ENCODE results near the gene PSTPIP1.

Gene PSTPIP1

DNA sequence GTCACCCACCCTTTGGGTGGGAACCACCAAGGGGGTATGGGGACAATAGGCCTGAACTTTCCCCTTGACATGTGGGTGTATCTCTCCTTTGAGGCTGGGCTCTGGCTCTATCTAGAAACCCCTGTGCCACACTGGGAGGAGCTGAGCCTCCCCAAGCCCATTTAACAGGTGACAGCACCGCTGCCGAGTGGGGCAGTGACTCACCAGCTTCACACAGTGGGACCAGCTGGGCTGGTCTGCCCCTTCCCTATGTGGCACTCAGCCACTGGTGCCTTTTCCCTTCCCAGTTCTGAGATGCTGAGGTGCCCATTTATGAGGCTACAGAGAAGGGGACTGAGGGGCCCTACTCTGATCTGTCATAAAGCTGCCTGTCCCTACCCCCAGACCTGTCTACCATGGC is 5.1 kb downstream of the PSTPIP1 start:
- H3K4me3 ChIP-seq (ENCODE audit: insufficient read depth, low read depth, low read length): no peak overlapping the region
- no peaks in the 10 kb centered on the region for H3K27me3 ChIP-seq (ENCODE audit: control insufficient read depth, insufficient read depth, low read length, poor library complexity, severe bottlenecking)
- no peak overlapping the region for H3K27ac ChIP-seq (ENCODE audit: insufficient read depth, low read depth, low read length, poor library complexity, severe bottlenecking)
- H3K4me1 ChIP-seq (ENCODE audit: control insufficient read depth, insufficient read depth, low read length): no peaks in the 10 kb centered on the region
- H3K36me3 ChIP-seq (ENCODE audit: control insufficient read depth, insufficient read depth, low read length): no peaks in the 10 kb centered on the region
- no peaks in the 10 kb centered on the region for H3K9me3 ChIP-seq (ENCODE audit: control insufficient read depth, low read length)
- 84 to 86% methylated on average over 2 of the region's 2 CpGs for WGBS, 2 experiments

- Histone ChIP-seq H3K4me1 (ENCODE audit: control insufficient read depth, insufficient read depth, low read length) (no peaks in the 10 kb centered on the region), H3K36me3 (ENCODE audit: control insufficient read depth, insufficient read depth, low read length) (no peaks in the 10 kb centered on the region), H3K27ac (ENCODE audit: insufficient read depth, low read depth, low read length, poor library complexity, severe bottlenecking) (no peak overlapping the region), H3K4me3 (ENCODE audit: insufficient read depth, low read depth, low read length) (no peak overlapping the region), H3K9me3 (ENCODE audit: control insufficient read depth, low read length) (no peaks in the 10 kb centered on the region), H3K27me3 (ENCODE audit: control insufficient read depth, insufficient read depth, low read length, poor library complexity, severe bottlenecking) (no peaks in the 10 kb centered on the region)
- 90% methylated on average over 4 of the region's 4 CpGs for WGBS, 2 experiments
These were observed 6.4 kb downstream of the PSTPIP1 start for GRCh38 chr15:77001351-77001750.

- Histone ChIP-seq H3K27ac (ENCODE audit: insufficient read depth, low read depth, low read length, poor library complexity, severe bottlenecking) (no peak overlapping the region), H3K4me3 (ENCODE audit: insufficient read depth, low read depth, low read length) (no peak overlapping the region), H3K27me3 (ENCODE audit: control insufficient read depth, insufficient read depth, low read length, poor library complexity, severe bottlenecking) (no peaks in the 10 kb centered on the region), H3K4me1 (ENCODE audit: control insufficient read depth, insufficient read depth, low read length) (no peaks in the 10 kb centered on the region), H3K36me3 (ENCODE audit: control insufficient read depth, insufficient read depth, low read length) (no peaks in the 10 kb centered on the region), H3K9me3 (ENCODE audit: control insufficient read depth, low read length) (no peaks in the 10 kb centered on the region)
- WGBS, 2 experiments: 92 to 94% methylated on average over 4 of the region's 4 CpGs
These were observed 7.0 kb downstream of the PSTPIP1 start for GRCh38 chr15:77001966-77002365.

- H3K27me3 ChIP-seq (ENCODE audit: control insufficient read depth, insufficient read depth, low read length, poor library complexity, severe bottlenecking): no peaks in the 10 kb centered on the region
- H3K4me3 ChIP-seq (ENCODE audit: insufficient read depth, low read depth, low read length): no peak overlapping the region
- H3K9me3 ChIP-seq (ENCODE audit: control insufficient read depth, low read length): no peaks in the 10 kb centered on the region
- 93 to 95% methylated on average over 7 of the region's 7 CpGs for WGBS, 2 experiments
- no peak overlapping the region for H3K27ac ChIP-seq (ENCODE audit: insufficient read depth, low read depth, low read length, poor library complexity, severe bottlenecking)
- H3K36me3 ChIP-seq (ENCODE audit: control insufficient read depth, insufficient read depth, low read length): no peaks in the 10 kb centered on the region
- H3K4me1 ChIP-seq (ENCODE audit: control insufficient read depth, insufficient read depth, low read length): no peaks in the 10 kb centered on the region
These were observed 7.5 kb downstream of the PSTPIP1 start for GRCh38 chr15:77002436-77002835.

GRCh38 chr15:77002954-77003912 is 8.3 kb downstream of the PSTPIP1 start:
- Histone ChIP-seq H3K4me3 (ENCODE audit: insufficient read depth, low read depth, low read length) (no peak overlapping the region), H3K36me3 (ENCODE audit: control insufficient read depth, insufficient read depth, low read length) (no peaks in the 10 kb centered on the region), H3K27me3 (ENCODE audit: control insufficient read depth, insufficient read depth, low read length, poor library complexity, severe bottlenecking) (no peaks in the 10 kb centered on the region), H3K4me1 (ENCODE audit: control insufficient read depth, insufficient read depth, low read length) (no peaks in the 10 kb centered on the region), H3K9me3 (ENCODE audit: control insufficient read depth, low read length) (no peaks in the 10 kb centered on the region), H3K27ac (ENCODE audit: insufficient read depth, low read depth, low read length, poor library complexity, severe bottlenecking) (no peak overlapping the region)
- 92 to 94% methylated on average over 16 of the region's 16 CpGs for WGBS, 2 experiments

DNA sequence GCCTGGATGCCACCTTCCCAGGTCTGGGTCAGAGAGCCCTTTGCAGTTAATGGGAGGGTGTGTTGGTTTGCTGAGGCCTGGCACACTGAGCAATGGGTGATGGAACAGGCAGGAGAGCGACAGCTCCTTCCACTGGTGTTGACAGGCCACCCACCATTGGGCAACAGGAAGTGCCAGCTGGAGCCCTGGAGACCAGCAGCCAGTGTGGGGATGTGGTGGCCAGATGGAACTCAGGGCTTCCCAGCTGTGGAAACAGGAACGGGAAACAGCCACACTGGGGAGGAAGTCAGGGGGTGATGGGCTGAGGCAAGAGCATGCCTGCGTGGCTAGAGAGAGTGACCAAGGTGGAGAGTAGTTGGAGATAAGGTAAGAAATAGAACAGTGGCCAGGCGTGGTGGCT is 9.3 kb downstream of the PSTPIP1 start:
- Histone ChIP-seq H3K9me3 (ENCODE audit: control insufficient read depth, low read length) (no peaks in the 10 kb centered on the region), H3K4me1 (ENCODE audit: control insufficient read depth, insufficient read depth, low read length) (no peaks in the 10 kb centered on the region), H3K27me3 (ENCODE audit: control insufficient read depth, insufficient read depth, low read length, poor library complexity, severe bottlenecking) (no peaks in the 10 kb centered on the region), H3K36me3 (ENCODE audit: control insufficient read depth, insufficient read depth, low read length) (no peaks in the 10 kb centered on the region), H3K27ac (ENCODE audit: insufficient read depth, low read depth, low read length, poor library complexity, severe bottlenecking) (no peak overlapping the region), H3K4me3 (ENCODE audit: insufficient read depth, low read depth, low read length) (no peak overlapping the region)
- 92 to 93% methylated on average over 4 of the region's 4 CpGs for WGBS, 2 experiments

DNA sequence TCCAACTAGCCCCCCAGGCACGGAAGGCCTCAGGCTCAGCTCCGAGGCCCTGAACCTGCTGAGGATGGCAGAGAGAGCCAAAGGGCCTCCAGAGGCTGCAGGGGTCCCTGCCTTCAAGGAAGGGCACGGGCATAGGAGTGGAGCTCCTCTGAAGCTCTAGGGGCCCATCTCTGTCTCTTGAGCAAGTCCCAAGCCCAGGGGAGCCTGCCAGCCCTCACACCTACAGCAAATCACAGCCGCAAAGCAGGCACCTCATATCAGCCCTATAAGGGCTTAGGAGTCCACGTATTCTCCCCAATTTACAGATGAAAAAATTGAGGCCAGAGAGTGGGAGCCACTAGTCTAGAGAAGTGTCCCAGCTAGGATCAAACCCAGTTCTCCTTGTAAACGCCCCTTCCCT is 14.2 kb downstream of the PSTPIP1 start:
- Histone ChIP-seq H3K27ac (ENCODE audit: insufficient read depth, low read depth, low read length, poor library complexity, severe bottlenecking) (no peak overlapping the region), H3K4me3 (ENCODE audit: insufficient read depth, low read depth, low read length) (no peak overlapping the region), H3K36me3 (ENCODE audit: control insufficient read depth, insufficient read depth, low read length) (no peaks in the 10 kb centered on the region), H3K27me3 (ENCODE audit: control insufficient read depth, insufficient read depth, low read length, poor library complexity, severe bottlenecking) (no peaks in the 10 kb centered on the region), H3K4me1 (ENCODE audit: control insufficient read depth, insufficient read depth, low read length) (no peaks in the 10 kb centered on the region), H3K9me3 (ENCODE audit: control insufficient read depth, low read length) (no peaks in the 10 kb centered on the region)
- WGBS, 2 experiments: 88 to 89% methylated on average over 6 of the region's 6 CpGs

DNA sequence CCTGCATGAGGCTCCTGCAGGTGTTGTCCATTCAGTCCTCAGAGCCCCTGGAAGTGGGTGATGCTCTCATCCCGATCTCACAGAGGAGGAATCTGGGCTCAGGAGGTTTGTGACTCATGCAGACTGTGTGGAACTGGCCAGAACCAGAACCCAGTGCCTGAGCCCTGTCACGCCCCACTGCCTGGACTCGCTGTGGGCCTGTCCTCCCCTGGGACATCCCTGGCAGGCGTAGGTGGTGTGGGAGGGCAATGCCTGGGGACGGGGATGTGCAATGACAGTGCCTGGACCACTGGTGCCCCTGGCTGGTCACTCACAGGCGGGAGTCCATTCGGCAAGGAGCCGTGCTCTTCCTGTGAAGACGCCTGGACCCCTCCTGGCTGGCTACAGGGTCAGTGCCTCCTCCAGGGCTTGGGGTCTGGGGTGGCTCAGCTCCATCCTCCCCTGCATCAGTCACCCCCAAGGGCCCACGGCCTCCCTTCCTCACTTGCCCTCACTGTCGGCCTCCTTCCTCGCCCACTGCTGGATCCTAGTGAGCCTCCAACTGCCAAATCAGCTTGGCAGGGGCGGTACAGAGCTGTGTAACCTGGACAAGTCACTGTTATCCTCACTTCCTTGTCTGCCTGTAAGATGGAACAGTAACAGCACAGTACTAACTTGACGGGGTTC is 14.9 kb downstream of the PSTPIP1 start:
- Histone ChIP-seq H3K27ac (ENCODE audit: insufficient read depth, low read depth, low read length, poor library complexity, severe bottlenecking) (no peak overlapping the region), H3K4me1 (ENCODE audit: control insufficient read depth, insufficient read depth, low read length) (no peaks in the 10 kb centered on the region), H3K36me3 (ENCODE audit: control insufficient read depth, insufficient read depth, low read length) (no peaks in the 10 kb centered on the region), H3K9me3 (ENCODE audit: control insufficient read depth, low read length) (no peaks in the 10 kb centered on the region), H3K27me3 (ENCODE audit: control insufficient read depth, insufficient read depth, low read length, poor library complexity, severe bottlenecking) (no peaks in the 10 kb centered on the region), H3K4me3 (ENCODE audit: insufficient read depth, low read depth, low read length) (no peak overlapping the region)
- WGBS, 2 experiments: 91 to 92% methylated on average over 14 of the region's 14 CpGs

GRCh38 chr15:77010312-77010686 is 15.4 kb downstream of the PSTPIP1 start:
- no peak overlapping the region for H3K27ac ChIP-seq (ENCODE audit: insufficient read depth, low read depth, low read length, poor library complexity, severe bottlenecking)
- no peak overlapping the region for H3K4me3 ChIP-seq (ENCODE audit: insufficient read depth, low read depth, low read length)
- 90 to 96% methylated on average over 4 of the region's 4 CpGs for WGBS, 2 experiments
- H3K4me1 ChIP-seq (ENCODE audit: control insufficient read depth, insufficient read depth, low read length): no peaks in the 10 kb centered on the region
- H3K36me3 ChIP-seq (ENCODE audit: control insufficient read depth, insufficient read depth, low read length): no peaks in the 10 kb centered on the region
- no peaks in the 10 kb centered on the region for H3K9me3 ChIP-seq (ENCODE audit: control insufficient read depth, low read length)
- H3K27me3 ChIP-seq (ENCODE audit: control insufficient read depth, insufficient read depth, low read length, poor library complexity, severe bottlenecking): no peaks in the 10 kb centered on the region

DNA sequence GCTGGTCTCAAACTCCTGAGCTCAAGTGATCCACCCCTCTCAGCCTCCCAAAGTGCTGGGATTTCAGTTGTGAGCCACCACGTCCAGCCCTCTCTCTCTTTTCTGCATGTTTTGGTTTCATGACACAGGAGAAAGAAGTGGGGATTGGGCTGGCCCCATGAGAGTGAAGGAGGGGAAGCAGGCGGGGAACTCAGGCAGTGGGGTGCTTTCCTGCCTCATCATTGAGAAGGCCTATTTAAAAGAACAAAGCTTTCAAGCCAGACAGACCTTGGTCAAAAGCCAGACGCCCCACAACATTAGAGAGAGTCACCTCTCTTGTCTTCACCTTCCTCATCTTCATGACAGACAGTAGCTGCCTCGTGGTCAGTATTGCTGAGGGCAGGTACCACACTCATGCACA is 15.9 kb downstream of the PSTPIP1 start:
- 88 to 93% methylated on average over 4 of the region's 4 CpGs for WGBS, 2 experiments
- H3K27me3 ChIP-seq (ENCODE audit: control insufficient read depth, insufficient read depth, low read length, poor library complexity, severe bottlenecking): no peaks in the 10 kb centered on the region

More for the DNA sequence above, 15.9 kb downstream of the PSTPIP1 start:
- Histone ChIP-seq H3K4me1 (ENCODE audit: control insufficient read depth, insufficient read depth, low read length) (no peaks in the 10 kb centered on the region), H3K9me3 (ENCODE audit: control insufficient read depth, low read length) (no peaks in the 10 kb centered on the region), H3K27ac (ENCODE audit: insufficient read depth, low read depth, low read length, poor library complexity, severe bottlenecking) (no peak overlapping the region), H3K4me3 (ENCODE audit: insufficient read depth, low read depth, low read length) (no peak overlapping the region), H3K36me3 (ENCODE audit: control insufficient read depth, insufficient read depth, low read length) (no peaks in the 10 kb centered on the region)
